ENCODE measurements around the gene RERE.
"Not testable (repeated sequence)": the region's sequence is repeated elsewhere in the genome, so short reads cannot be mapped to it uniquely, and the experiment has no call there.

Gene RERE

GRCh38 chr1:8698937-8699447, 118.4 kb downstream of the RERE start:
- DNase-seq, result no peak
- Mint-ChIP-seq H3K4me3 (no peak overlapping the region), H3K36me3 (ENCODE audit: low read depth) (peaks cover 4% of the 10 kb centered on the region), H3K27ac (no peak overlapping the region), H3K9me3 (no peaks in the 10 kb centered on the region), H3K4me1 (ENCODE audit: low read depth) (peaks cover 47% of the 10 kb centered on the region), H3K27me3 (peaks cover 11% of the 10 kb centered on the region)

- H3K36me3 Mint-ChIP-seq (ENCODE audit: low read depth), result peaks cover 4% of the 10 kb centered on the region
These were observed 119.3 kb downstream of the RERE start for GRCh38 chr1:8698012-8698630.

GRCh38 chr1:8695442-8695841, 122.0 kb downstream of the RERE start:
- not testable (repeated sequence) for H3K27me3 Mint-ChIP-seq; H3K4me3 Mint-ChIP-seq; H3K27ac Mint-ChIP-seq; H3K9me3 Mint-ChIP-seq; DNase-seq; H3K36me3 Mint-ChIP-seq (ENCODE audit: low read depth)
- peaks cover 20% of the 10 kb centered on the region for H3K4me1 Mint-ChIP-seq (ENCODE audit: low read depth)

More at GRCh38 chr1:8698012-8698630, 119.3 kb downstream of the RERE start:
- no peak for DNase-seq
- Mint-ChIP-seq H3K9me3 (no peaks in the 10 kb centered on the region), H3K4me1 (ENCODE audit: low read depth) (peaks cover 41% of the 10 kb centered on the region), H3K27ac (no peak overlapping the region), H3K4me3 (no peak overlapping the region), H3K27me3 (peaks cover 5% of the 10 kb centered on the region)

GRCh38 chr1:8693107-8693506, 124.3 kb downstream of the RERE start:
- Mint-ChIP-seq H3K4me3 (no peak overlapping the region), H3K36me3 (ENCODE audit: low read depth) (no peaks in the 10 kb centered on the region), H3K4me1 (ENCODE audit: low read depth) (peaks cover 18% of the 10 kb centered on the region), H3K9me3 (no peaks in the 10 kb centered on the region), H3K27ac (no peak overlapping the region), H3K27me3 (no peaks in the 10 kb centered on the region)
- DNase-seq, result no peak

- no peak overlapping the region for H3K27ac Mint-ChIP-seq
- no peaks in the 10 kb centered on the region for H3K9me3 Mint-ChIP-seq
- peaks cover 28% of the 10 kb centered on the region for H3K4me1 Mint-ChIP-seq (ENCODE audit: low read depth)
These were observed 125.8 kb downstream of the RERE start for GRCh38 chr1:8691662-8692061.

GRCh38 chr1:8690253-8690525, 127.3 kb downstream of the RERE start:
- no peak overlapping the region for H3K4me3 Mint-ChIP-seq
- H3K27ac Mint-ChIP-seq, result no peak overlapping the region

More at GRCh38 chr1:8691662-8692061, 125.8 kb downstream of the RERE start:
- Mint-ChIP-seq H3K36me3 (ENCODE audit: low read depth) (no peaks in the 10 kb centered on the region), H3K4me3 (no peak overlapping the region), H3K27me3 (no peaks in the 10 kb centered on the region)
- DNase-seq, result no peak

GRCh38 chr1:8689431-8690252, 127.8 kb downstream of the RERE start:
- no peak overlapping the region for H3K4me3 Mint-ChIP-seq
- no peak for DNase-seq
- no peaks in the 10 kb centered on the region for H3K27me3 Mint-ChIP-seq
- H3K9me3 Mint-ChIP-seq, result no peaks in the 10 kb centered on the region
- no peak overlapping the region for H3K27ac Mint-ChIP-seq
- peaks cover 29% of the 10 kb centered on the region for H3K4me1 Mint-ChIP-seq (ENCODE audit: low read depth)
- no peaks in the 10 kb centered on the region for H3K36me3 Mint-ChIP-seq (ENCODE audit: low read depth)

More at GRCh38 chr1:8690253-8690525, 127.3 kb downstream of the RERE start:
- H3K4me1 Mint-ChIP-seq (ENCODE audit: low read depth), result peaks cover 31% of the 10 kb centered on the region
- no peaks in the 10 kb centered on the region for H3K9me3 Mint-ChIP-seq
- no peaks in the 10 kb centered on the region for H3K27me3 Mint-ChIP-seq
- no peaks in the 10 kb centered on the region for H3K36me3 Mint-ChIP-seq (ENCODE audit: low read depth)
- DNase-seq, result no peak

- no peak for DNase-seq
- no peak overlapping the region for H3K27ac Mint-ChIP-seq
- no peaks in the 10 kb centered on the region for H3K36me3 Mint-ChIP-seq (ENCODE audit: low read depth)
- H3K4me1 Mint-ChIP-seq (ENCODE audit: low read depth), result peaks cover 32% of the 10 kb centered on the region
- no peak overlapping the region for H3K4me3 Mint-ChIP-seq
- no peaks in the 10 kb centered on the region for H3K27me3 Mint-ChIP-seq
- H3K9me3 Mint-ChIP-seq, result no peaks in the 10 kb centered on the region
These were observed 129.9 kb downstream of the RERE start for GRCh38 chr1:8687538-8687937.

- H3K4me3 Mint-ChIP-seq, result no peak overlapping the region
- no peak overlapping the region for H3K27ac Mint-ChIP-seq
- no peak for DNase-seq
- H3K9me3 Mint-ChIP-seq, result no peaks in the 10 kb centered on the region
- H3K36me3 Mint-ChIP-seq (ENCODE audit: low read depth), result no peaks in the 10 kb centered on the region
- no peaks in the 10 kb centered on the region for H3K27me3 Mint-ChIP-seq
- H3K4me1 Mint-ChIP-seq (ENCODE audit: low read depth), result peaks cover 32% of the 10 kb centered on the region
These were observed 130.4 kb downstream of the RERE start for GRCh38 chr1:8687039-8687438.

- Mint-ChIP-seq H3K27me3 (no peaks in the 10 kb centered on the region), H3K9me3 (no peaks in the 10 kb centered on the region), H3K36me3 (ENCODE audit: low read depth) (no peaks in the 10 kb centered on the region), H3K27ac (no peak overlapping the region), H3K4me1 (ENCODE audit: low read depth) (peaks cover 32% of the 10 kb centered on the region), H3K4me3 (no peak overlapping the region)
- no peak for DNase-seq
These were observed 132.0 kb downstream of the RERE start for GRCh38 chr1:8685463-8685862.

- DNase-seq, result no peak
- Mint-ChIP-seq H3K9me3 (no peaks in the 10 kb centered on the region), H3K4me1 (ENCODE audit: low read depth) (peaks cover 29% of the 10 kb centered on the region), H3K27me3 (no peaks in the 10 kb centered on the region), H3K4me3 (no peak overlapping the region), H3K27ac (no peak overlapping the region), H3K36me3 (ENCODE audit: low read depth) (no peaks in the 10 kb centered on the region)
These were observed 132.8 kb downstream of the RERE start for GRCh38 chr1:8684590-8684989.

- no peak for DNase-seq
- H3K27me3 Mint-ChIP-seq, result no peaks in the 10 kb centered on the region
- peak overlapping the region; percentile 50 for H3K27ac Mint-ChIP-seq
- no peaks in the 10 kb centered on the region for H3K36me3 Mint-ChIP-seq (ENCODE audit: low read depth)
- H3K4me1 Mint-ChIP-seq (ENCODE audit: low read depth), result peaks cover 26% of the 10 kb centered on the region
- no peaks in the 10 kb centered on the region for H3K9me3 Mint-ChIP-seq
- no peak overlapping the region for H3K4me3 Mint-ChIP-seq
These were observed 134.9 kb downstream of the RERE start for GRCh38 chr1:8682573-8682972.

- Mint-ChIP-seq H3K36me3 (ENCODE audit: low read depth) (no peaks in the 10 kb centered on the region), H3K4me3 (no peak overlapping the region), H3K27ac (peak overlapping the region; percentile 50), H3K27me3 (no peaks in the 10 kb centered on the region), H3K4me1 (ENCODE audit: low read depth) (peaks cover 26% of the 10 kb centered on the region), H3K9me3 (no peaks in the 10 kb centered on the region)
- no peak for DNase-seq
These were observed 135.5 kb downstream of the RERE start for GRCh38 chr1:8681911-8682310.

- H3K4me1 Mint-ChIP-seq (ENCODE audit: low read depth), result peaks cover 32% of the 10 kb centered on the region
- no peak overlapping the region for H3K27ac Mint-ChIP-seq
- H3K27me3 Mint-ChIP-seq, result no peaks in the 10 kb centered on the region
- H3K4me3 Mint-ChIP-seq, result no peak overlapping the region
- H3K9me3 Mint-ChIP-seq, result no peaks in the 10 kb centered on the region
- H3K36me3 Mint-ChIP-seq (ENCODE audit: low read depth), result no peaks in the 10 kb centered on the region
- DNase-seq, result no peak
These were observed 136.5 kb downstream of the RERE start for GRCh38 chr1:8680664-8681650.
